ENCODE results near the gene ALG1. TPM values are rescaled to one million over a fixed set of nuclear protein-coding genes. Genes with fewer than 3 reads are reported as not detected.
"Not testable (repeated sequence)": the region's sequence is repeated elsewhere in the genome, so short reads cannot be mapped to it uniquely, and the experiment has no call there.

Gene ALG1
- total RNA-seq, 1 donor from 2014 or later, result 20.5 TPM

DNA sequence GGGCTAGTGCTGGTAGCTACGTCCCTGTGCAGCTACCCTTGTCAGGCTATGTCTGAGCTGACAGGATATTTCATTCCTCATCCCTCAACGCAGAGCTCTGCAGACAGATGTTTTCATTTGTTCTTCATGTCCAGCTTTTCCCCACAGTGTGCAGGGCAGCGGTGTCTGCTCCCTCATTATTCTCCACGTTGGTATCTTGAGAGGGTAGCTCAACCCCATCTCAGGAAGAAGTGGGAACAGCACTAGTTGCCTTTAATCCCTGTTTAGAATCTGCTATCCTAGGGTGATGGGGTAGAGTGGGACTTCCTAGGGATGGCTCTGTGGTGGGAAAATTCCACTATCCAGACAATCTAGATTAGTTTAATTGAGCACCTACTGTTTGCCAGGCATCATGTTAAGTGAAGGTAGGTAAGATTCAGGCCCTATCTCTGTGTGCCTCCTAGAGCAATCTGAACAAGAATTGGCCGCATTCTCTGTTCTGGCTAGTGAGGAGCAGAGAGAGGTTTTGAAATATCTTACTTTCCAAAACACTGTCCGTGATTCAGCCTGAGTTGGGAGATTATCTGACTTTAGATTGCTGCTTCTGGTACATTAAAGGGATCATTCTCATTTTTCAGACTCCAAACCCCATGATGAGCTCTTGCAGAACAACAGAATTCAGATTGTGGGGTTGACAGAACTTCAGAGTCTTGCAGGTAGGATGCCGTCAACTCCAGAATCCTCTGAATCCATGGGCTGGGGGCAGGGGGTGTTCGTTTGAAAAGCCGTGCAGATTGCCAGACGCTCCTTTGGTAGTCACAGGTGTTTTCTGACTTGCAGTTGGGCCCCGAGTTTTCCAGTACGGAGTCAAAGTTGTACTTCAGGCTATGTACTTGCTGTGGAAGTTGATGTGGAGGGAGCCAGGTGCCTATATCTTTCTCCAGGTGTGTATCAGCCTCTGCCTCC is 963 bp downstream of the ALG1 start:
- FAIRE-seq (no peak), DNase-seq (ENCODE audit: low read depth) (no peak)
- peak overlapping the region; percentile 75 for H3K4me3 ChIP-seq (ENCODE audit: low read depth, low read length)
- H3K27me3 ChIP-seq (ENCODE audit: control insufficient read depth, insufficient read depth, low read length), result no peaks in the 10 kb centered on the region
- H3K36me3 ChIP-seq (ENCODE audit: control insufficient read depth, insufficient read depth, low read length), result peaks cover 8% of the 10 kb centered on the region
- TF ChIP-seq, protein P1, sequence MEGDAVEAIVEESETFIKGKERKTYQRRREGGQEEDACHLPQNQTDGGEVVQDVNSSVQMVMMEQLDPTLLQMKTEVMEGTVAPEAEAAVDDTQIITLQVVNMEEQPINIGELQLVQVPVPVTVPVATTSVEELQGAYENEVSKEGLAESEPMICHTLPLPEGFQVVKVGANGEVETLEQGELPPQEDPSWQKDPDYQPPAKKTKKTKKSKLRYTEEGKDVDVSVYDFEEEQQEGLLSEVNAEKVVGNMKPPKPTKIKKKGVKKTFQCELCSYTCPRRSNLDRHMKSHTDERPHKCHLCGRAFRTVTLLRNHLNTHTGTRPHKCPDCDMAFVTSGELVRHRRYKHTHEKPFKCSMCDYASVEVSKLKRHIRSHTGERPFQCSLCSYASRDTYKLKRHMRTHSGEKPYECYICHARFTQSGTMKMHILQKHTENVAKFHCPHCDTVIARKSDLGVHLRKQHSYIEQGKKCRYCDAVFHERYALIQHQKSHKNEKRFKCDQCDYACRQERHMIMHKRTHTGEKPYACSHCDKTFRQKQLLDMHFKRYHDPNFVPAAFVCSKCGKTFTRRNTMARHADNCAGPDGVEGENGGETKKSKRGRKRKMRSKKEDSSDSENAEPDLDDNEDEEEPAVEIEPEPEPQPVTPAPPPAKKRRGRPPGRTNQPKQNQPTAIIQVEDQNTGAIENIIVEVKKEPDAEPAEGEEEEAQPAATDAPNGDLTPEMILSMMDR (IDR thresholded peaks at IDR 0.05; ENCODE audit: insufficient read depth, low read length, severe bottlenecking), result no peak

DNA sequence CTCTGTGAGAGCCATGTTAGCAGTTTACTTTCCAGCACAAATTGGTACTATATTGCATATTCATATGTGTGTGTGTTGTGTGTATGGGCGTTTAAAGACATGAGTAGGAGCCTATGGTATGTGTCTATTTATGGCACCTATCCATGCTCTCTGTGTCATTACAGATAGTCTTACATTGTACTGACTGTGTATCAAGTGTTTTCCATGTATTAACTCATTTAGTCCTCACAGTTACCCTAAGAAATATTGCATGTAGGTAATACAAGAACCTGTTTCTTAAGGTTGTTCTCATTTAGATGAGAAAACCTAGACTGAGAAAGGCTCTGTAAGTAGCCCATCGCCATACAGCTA is 1.6 kb downstream of the ALG1 start:
- TF ChIP-seq, protein P1 (IDR thresholded peaks at IDR 0.05; ENCODE audit: insufficient read depth, low read length, severe bottlenecking), result no peak
- no peak overlapping the region for H3K4me3 ChIP-seq (ENCODE audit: low read depth, low read length)
- DNase-seq (ENCODE audit: low read depth), result peak; percentile 50
- no peak for FAIRE-seq
- no peaks in the 10 kb centered on the region for H3K27me3 ChIP-seq (ENCODE audit: control insufficient read depth, insufficient read depth, low read length)
- peaks cover 8% of the 10 kb centered on the region for H3K36me3 ChIP-seq (ENCODE audit: control insufficient read depth, insufficient read depth, low read length)

GRCh38 chr16:5073771-5074170 is 2.1 kb downstream of the ALG1 start:
- DNase-seq (ENCODE audit: low read depth); H3K4me3 ChIP-seq (ENCODE audit: low read depth, low read length); FAIRE-seq; H3K27me3 ChIP-seq (ENCODE audit: control insufficient read depth, insufficient read depth, low read length): not testable (repeated sequence)
- H3K36me3 ChIP-seq (ENCODE audit: control insufficient read depth, insufficient read depth, low read length), result peaks cover 10% of the 10 kb centered on the region

- Histone ChIP-seq H3K4me3 (ENCODE audit: low read depth, low read length) (no peak overlapping the region), H3K36me3 (ENCODE audit: control insufficient read depth, insufficient read depth, low read length) (peaks cover 10% of the 10 kb centered on the region), H3K27me3 (ENCODE audit: control insufficient read depth, insufficient read depth, low read length) (no peaks in the 10 kb centered on the region)
- no peak for DNase-seq (ENCODE audit: low read depth)
- TF ChIP-seq, protein P1 (IDR thresholded peaks at IDR 0.05; ENCODE audit: insufficient read depth, low read length, severe bottlenecking), result no peak
- no peak for FAIRE-seq
These were observed 4.0 kb downstream of the ALG1 start for GRCh38 chr16:5075637-5076036.

- Histone ChIP-seq H3K36me3 (ENCODE audit: control insufficient read depth, insufficient read depth, low read length) (peaks cover 10% of the 10 kb centered on the region), H3K27me3 (ENCODE audit: control insufficient read depth, insufficient read depth, low read length) (no peaks in the 10 kb centered on the region), H3K4me3 (ENCODE audit: low read depth, low read length) (no peak overlapping the region)
- DNase-seq (ENCODE audit: low read depth) (no peak), FAIRE-seq (no peak)
- TF ChIP-seq, protein P1 (IDR thresholded peaks at IDR 0.05; ENCODE audit: insufficient read depth, low read length, severe bottlenecking), result no peak
These were observed 5.7 kb downstream of the ALG1 start for GRCh38 chr16:5077304-5077703.

GRCh38 chr16:5078626-5079025 is 7.0 kb downstream of the ALG1 start:
- peaks cover 10% of the 10 kb centered on the region for H3K36me3 ChIP-seq (ENCODE audit: control insufficient read depth, insufficient read depth, low read length)

DNA sequence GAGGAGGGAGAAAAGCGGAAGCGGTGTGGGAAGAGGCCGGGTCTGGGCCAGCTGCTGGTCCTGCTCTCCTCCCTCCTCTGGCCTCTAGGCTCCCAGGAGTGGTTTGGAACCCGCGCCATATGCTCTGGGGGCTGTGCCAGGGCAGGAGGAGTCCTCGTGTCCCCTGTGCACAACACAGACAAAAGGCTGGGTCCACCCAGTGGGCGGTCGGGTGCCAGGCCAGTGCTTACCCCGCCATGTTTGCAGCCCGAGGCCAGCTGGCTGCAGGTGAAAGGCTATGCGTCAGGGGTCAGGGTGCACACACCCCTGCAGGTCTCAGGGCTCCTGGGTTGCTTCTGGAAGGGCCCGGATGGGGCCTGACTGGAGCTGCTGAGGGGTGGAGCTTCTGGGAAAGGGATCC is 8.8 kb downstream of the ALG1 start:
- H3K27me3 ChIP-seq (ENCODE audit: control insufficient read depth, insufficient read depth, low read length); FAIRE-seq; DNase-seq (ENCODE audit: low read depth); H3K4me3 ChIP-seq (ENCODE audit: low read depth, low read length): not testable (repeated sequence)
- H3K36me3 ChIP-seq (ENCODE audit: control insufficient read depth, insufficient read depth, low read length), result peaks cover 11% of the 10 kb centered on the region

More at GRCh38 chr16:5078626-5079025, 7.0 kb downstream of the ALG1 start:
- Histone ChIP-seq H3K4me3 (ENCODE audit: low read depth, low read length) (no peak overlapping the region), H3K27me3 (ENCODE audit: control insufficient read depth, insufficient read depth, low read length) (no peaks in the 10 kb centered on the region)
- no peak for DNase-seq (ENCODE audit: low read depth)
- TF ChIP-seq, protein P1 (IDR thresholded peaks at IDR 0.05; ENCODE audit: insufficient read depth, low read length, severe bottlenecking), result no peak
- no peak for FAIRE-seq

GRCh38 chr16:5080996-5081395 is 9.4 kb downstream of the ALG1 start:
- FAIRE-seq; H3K36me3 ChIP-seq (ENCODE audit: control insufficient read depth, insufficient read depth, low read length); H3K27me3 ChIP-seq (ENCODE audit: control insufficient read depth, insufficient read depth, low read length); DNase-seq (ENCODE audit: low read depth); H3K4me3 ChIP-seq (ENCODE audit: low read depth, low read length): not testable (repeated sequence)

- not testable (repeated sequence) for FAIRE-seq; H3K36me3 ChIP-seq (ENCODE audit: control insufficient read depth, insufficient read depth, low read length)
These were observed 12.0 kb downstream of the ALG1 start for GRCh38 chr16:5083646-5084045.

More at GRCh38 chr16:5083646-5084045, 12.0 kb downstream of the ALG1 start:
- not testable (repeated sequence) for DNase-seq (ENCODE audit: low read depth); H3K4me3 ChIP-seq (ENCODE audit: low read depth, low read length); H3K27me3 ChIP-seq (ENCODE audit: control insufficient read depth, insufficient read depth, low read length)

Data from bronchial epithelial cell (primary cell).